Mesenchymal stem cell (in vitro differentiated cells and primary cell): Measurements from ENCODE around the gene SMARCAL1.

Experiments
- DNase-seq: peaks from one replicate; pipeline ENCODE4 v3.0.0-alpha.2; 2013
- H2AFZ ChIP-seq: one replicate; pipeline ENCODE4 v1.6.1; 2013; ENCODE audit warnings: low read depth, mild to moderate bottlenecking, control low read depth, inconsistent platforms, low read length, moderate library complexity
- H2AK5ac ChIP-seq: 2 replicates; pipeline ENCODE4 v1.6.1; 2013; ENCODE audit warnings: low read length, moderate library complexity, mild to moderate bottlenecking, inconsistent platforms; ENCODE audit not compliant: severe bottlenecking
- H2BK120ac ChIP-seq: one replicate; pipeline ENCODE4 v1.6.1; 2013; ENCODE audit warnings: low read depth, mild to moderate bottlenecking, inconsistent platforms, low read length, moderate library complexity
- H2BK12ac ChIP-seq, 2 experiments: one replicate each; pipeline ENCODE4 v1.6.1; 2013; ENCODE audit warnings: inconsistent platforms in 2 of 2, low read length in 2 of 2, mild to moderate bottlenecking in 2 of 2, moderate library complexity in 2 of 2, control low read depth in 1 of 2
- H2BK15ac ChIP-seq: one replicate; pipeline ENCODE4 v1.6.1; 2013; ENCODE audit warnings: mild to moderate bottlenecking, low read depth, inconsistent platforms; ENCODE audit not compliant: poor library complexity, severe bottlenecking
- H2BK5ac ChIP-seq: 2 replicates; pipeline ENCODE4 v1.6.1; 2013; ENCODE audit warnings: low read depth, mild to moderate bottlenecking, low read length, control low read depth, inconsistent platforms; ENCODE audit not compliant: poor library complexity, severe bottlenecking
- H3K14ac ChIP-seq, 2 experiments: one replicate each; pipeline ENCODE4 v1.6.1; 2013; ENCODE audit warnings: inconsistent platforms in 2 of 2, low read length in 2 of 2, control low read depth in 1 of 2, mild to moderate bottlenecking in 1 of 2, moderate library complexity in 1 of 2
- H3K18ac ChIP-seq, 2 experiments: one replicate each; pipeline ENCODE4 v1.6.1; 2013; ENCODE audit warnings: inconsistent platforms in 2 of 2, low read length in 2 of 2, control low read depth in 1 of 2, low read depth in 1 of 2, mild to moderate bottlenecking in 1 of 2
- H3K23ac ChIP-seq, 2 experiments: one replicate each; pipeline ENCODE4 v1.6.1; 2013; ENCODE audit warnings: inconsistent platforms in 2 of 2, low read length in 2 of 2, mild to moderate bottlenecking in 2 of 2, moderate library complexity in 2 of 2, control low read depth in 1 of 2
- H3K27ac ChIP-seq: 2 replicates; pipeline ENCODE4 v1.5.1; 2013; ENCODE audit warnings: mild to moderate bottlenecking, moderate library complexity, low read length, control low read depth, inconsistent platforms; ENCODE audit not compliant: poor library complexity, severe bottlenecking
- H3K27me3 ChIP-seq, 2 experiments: 2 replicates each; pipeline versions ENCODE4 v1.6.1 to v1.7.0; 2013; ENCODE audit warnings: low read length in 2 of 2, mild to moderate bottlenecking in 2 of 2, moderate library complexity in 2 of 2, control low read depth in 1 of 2, inconsistent platforms in 1 of 2; ENCODE audit not compliant: control insufficient read depth in 1 of 2, insufficient read depth in 1 of 2
- H3K36me3 ChIP-seq, 2 experiments: 2 replicates each; pipeline versions ENCODE4 v1.6.1 to v1.7.0; 2013; ENCODE audit warnings: low read length in 2 of 2, control low read depth in 1 of 2, inconsistent platforms in 1 of 2, low read depth in 1 of 2, mild to moderate bottlenecking in 1 of 2; ENCODE audit not compliant: insufficient read depth in 2 of 2, control insufficient read depth in 1 of 2
- H3K4ac ChIP-seq, 2 experiments: one replicate each; pipeline ENCODE4 v1.6.1; 2013; ENCODE audit warnings: inconsistent platforms in 2 of 2, low read length in 2 of 2, mild to moderate bottlenecking in 2 of 2, moderate library complexity in 2 of 2, control low read depth in 1 of 2, low read depth in 1 of 2
- H3K4me1 ChIP-seq: 2 replicates; pipeline ENCODE4 v1.6.1; 2013; ENCODE audit warnings: low read depth, low read length, control low read depth; ENCODE audit not compliant: control insufficient read depth, insufficient read depth
- H3K4me2 ChIP-seq: 2 replicates; pipeline ENCODE4 v1.6.1; 2013; ENCODE audit warnings: low read length, mild to moderate bottlenecking, inconsistent platforms; ENCODE audit not compliant: poor library complexity, severe bottlenecking
- H3K4me3 ChIP-seq, 2 experiments: 2 replicates each; pipeline versions ENCODE4 v1.5.1 to v1.7.0; 2013; ENCODE audit warnings: low read length in 2 of 2, mild to moderate bottlenecking in 2 of 2, control low read depth in 1 of 2, low read depth in 1 of 2; ENCODE audit not compliant: insufficient read depth in 1 of 2
- H3K79me1 ChIP-seq: replicated peaks from 2 replicates; pipeline ENCODE4 v1.6.1; 2013; ENCODE audit warnings: mild to moderate bottlenecking, control low read depth, low read length, inconsistent platforms; ENCODE audit not compliant: poor library complexity, severe bottlenecking
- H3K9ac ChIP-seq: 2 replicates; pipeline ENCODE4 v1.7.0; 2013; ENCODE audit warnings: mild to moderate bottlenecking, low read length, moderate library complexity
- H3K9me3 ChIP-seq: 2 replicates; pipeline ENCODE4 v1.7.0; 2013; ENCODE audit warnings: mild to moderate bottlenecking, low read length; ENCODE audit not compliant: control insufficient read depth
- H4K8ac ChIP-seq: one replicate; pipeline ENCODE4 v1.6.1; 2013; ENCODE audit warnings: inconsistent platforms, mild to moderate bottlenecking, low read length, moderate library complexity
- H4K91ac ChIP-seq: one replicate; pipeline ENCODE4 v1.6.1; 2013; ENCODE audit warnings: mild to moderate bottlenecking, low read length, inconsistent platforms
- WGBS: methylation state at CpG from one replicate; pipeline ENCODE4 v1.1.7; 2013; ENCODE audit warnings: mixed read lengths; 5-methylcytosine and 5-hydroxymethylcytosine counted together

SMARCAL1 gene

GRCh38 chr2:216428618-216429350 is 16.5 kb downstream of the SMARCAL1 start:
- no peak overlapping the region for H4K8ac ChIP-seq
- no peak overlapping the region for H2BK5ac ChIP-seq
- H3K18ac ChIP-seq, result no peak overlapping the region
- no peak overlapping the region for H4K91ac ChIP-seq
- 71% methylated on average over 6 of the region's 6 CpGs for WGBS
- H2AK5ac ChIP-seq, result no peak overlapping the region
- no peak overlapping the region for H3K4me3 ChIP-seq
- H3K27ac ChIP-seq, result no peak overlapping the region
- no peak overlapping the region for H3K23ac ChIP-seq
- H3K4me1 ChIP-seq, result no peaks in the 10 kb centered on the region
- H3K9ac ChIP-seq, result no peak overlapping the region
- no peak overlapping the region for H3K14ac ChIP-seq
- H3K9me3 ChIP-seq, result no peaks in the 10 kb centered on the region
- no peak overlapping the region for H3K4me2 ChIP-seq
- no peak overlapping the region for H2BK120ac ChIP-seq
- H3K27me3 ChIP-seq, result no peaks in the 10 kb centered on the region
- H2AFZ ChIP-seq, result no peak overlapping the region
- no peak overlapping the region for H2BK15ac ChIP-seq
- DNase-seq, result no peak
- H2BK12ac ChIP-seq, result no peak overlapping the region
- no peak overlapping the region for H3K4ac ChIP-seq
- H3K36me3 ChIP-seq, result peaks cover 48 to 84% of the 10 kb centered on the region in 2 experiments
- peaks cover 2% of the 10 kb centered on the region for H3K79me1 ChIP-seq

- Histone ChIP-seq H3K18ac (no peak overlapping the region), H2AFZ (no peak overlapping the region), H2BK5ac (no peak overlapping the region), H3K23ac (no peak overlapping the region), H3K4me3 (no peak overlapping the region), H2BK15ac (no peak overlapping the region), H2AK5ac (no peak overlapping the region), H3K4ac (no peak overlapping the region), H3K27ac (no peak overlapping the region), H3K9ac (no peak overlapping the region), H4K91ac (no peak overlapping the region), H2BK12ac (no peak overlapping the region), H3K36me3 (peaks cover 51 to 83% of the 10 kb centered on the region in 2 experiments), H3K9me3 (no peaks in the 10 kb centered on the region), H3K27me3 (no peaks in the 10 kb centered on the region), H3K79me1 (peaks cover 2% of the 10 kb centered on the region), H4K8ac (no peak overlapping the region), H3K4me2 (no peak overlapping the region), H3K4me1 (no peaks in the 10 kb centered on the region), H3K14ac (no peak overlapping the region), H2BK120ac (no peak overlapping the region)
- no peak for DNase-seq
- WGBS, result over 99% methylated on average over 5 of the region's 5 CpGs
These were observed 17.1 kb downstream of the SMARCAL1 start for GRCh38 chr2:216429428-216429827.

- H2BK120ac ChIP-seq, result no peak overlapping the region
- H2AFZ ChIP-seq, result no peak overlapping the region
These were observed 18.7 kb downstream of the SMARCAL1 start for GRCh38 chr2:216430811-216431530.

GRCh38 chr2:216431531-216431856 is 19.2 kb downstream of the SMARCAL1 start:
- Histone ChIP-seq H2AK5ac (no peak overlapping the region), H3K27ac (no peak overlapping the region), H3K4me2 (no peak overlapping the region), H3K4ac (no peak overlapping the region), H2BK15ac (no peak overlapping the region), H3K18ac (no peak overlapping the region), H2BK12ac (no peak overlapping the region), H3K9ac (no peak overlapping the region), H3K4me1 (no peaks in the 10 kb centered on the region), H2AFZ (no peak overlapping the region), H4K91ac (no peak overlapping the region), H3K9me3 (no peaks in the 10 kb centered on the region), H3K36me3 (peaks cover 51 to 85% of the 10 kb centered on the region in 2 experiments), H3K27me3 (no peaks in the 10 kb centered on the region), H3K23ac (no peak overlapping the region), H3K14ac (no peak overlapping the region), H3K4me3 (no peak overlapping the region), H2BK120ac (no peak overlapping the region), H2BK5ac (no peak overlapping the region), H4K8ac (no peak overlapping the region), H3K79me1 (peaks cover 2% of the 10 kb centered on the region)
- no peak for DNase-seq

More at GRCh38 chr2:216430811-216431530, 18.7 kb downstream of the SMARCAL1 start:
- DNase-seq, result no peak
- no peak overlapping the region for H3K9ac ChIP-seq
- no peak overlapping the region for H2AK5ac ChIP-seq
- H4K91ac ChIP-seq, result no peak overlapping the region
- H3K4me3 ChIP-seq, result no peak overlapping the region
- peaks cover 2% of the 10 kb centered on the region for H3K79me1 ChIP-seq
- no peak overlapping the region for H3K27ac ChIP-seq
- no peak overlapping the region for H3K4me2 ChIP-seq
- H4K8ac ChIP-seq, result no peak overlapping the region
- no peaks in the 10 kb centered on the region for H3K9me3 ChIP-seq
- H2BK5ac ChIP-seq, result no peak overlapping the region
- H3K36me3 ChIP-seq, result peaks cover 51 to 82% of the 10 kb centered on the region in 2 experiments
- H3K23ac ChIP-seq, result peak overlapping the region in 1 of 2 experiments; percentile 94
- no peak overlapping the region for H2BK12ac ChIP-seq
- H3K18ac ChIP-seq, result no peak overlapping the region
- no peak overlapping the region for H2BK15ac ChIP-seq
- 96% methylated on average over 12 of the region's 13 CpGs for WGBS
- no peaks in the 10 kb centered on the region for H3K27me3 ChIP-seq
- no peaks in the 10 kb centered on the region for H3K4me1 ChIP-seq
- no peak overlapping the region for H3K4ac ChIP-seq
- no peak overlapping the region for H3K14ac ChIP-seq
